Activated CD4-positive, CD25-positive, alpha-beta regulatory T cell treated with anti-CD3 and anti-CD28 coated beads, Interleukin-2, amount 50 U/mL, for 16 hours (primary cell): ENCODE measurements around the gene RPSA.
"Not testable (repeated sequence)": the region's sequence is repeated elsewhere in the genome, so short reads cannot be mapped to it uniquely, and the experiment has no call there.

ENCODE experiments used
- DNase-seq: peaks from one replicate; pipeline ENCODE4 v3.0.0-alpha.2; 2020; ENCODE audit warnings: low read depth, low spot score

Gene RPSA

DNA sequence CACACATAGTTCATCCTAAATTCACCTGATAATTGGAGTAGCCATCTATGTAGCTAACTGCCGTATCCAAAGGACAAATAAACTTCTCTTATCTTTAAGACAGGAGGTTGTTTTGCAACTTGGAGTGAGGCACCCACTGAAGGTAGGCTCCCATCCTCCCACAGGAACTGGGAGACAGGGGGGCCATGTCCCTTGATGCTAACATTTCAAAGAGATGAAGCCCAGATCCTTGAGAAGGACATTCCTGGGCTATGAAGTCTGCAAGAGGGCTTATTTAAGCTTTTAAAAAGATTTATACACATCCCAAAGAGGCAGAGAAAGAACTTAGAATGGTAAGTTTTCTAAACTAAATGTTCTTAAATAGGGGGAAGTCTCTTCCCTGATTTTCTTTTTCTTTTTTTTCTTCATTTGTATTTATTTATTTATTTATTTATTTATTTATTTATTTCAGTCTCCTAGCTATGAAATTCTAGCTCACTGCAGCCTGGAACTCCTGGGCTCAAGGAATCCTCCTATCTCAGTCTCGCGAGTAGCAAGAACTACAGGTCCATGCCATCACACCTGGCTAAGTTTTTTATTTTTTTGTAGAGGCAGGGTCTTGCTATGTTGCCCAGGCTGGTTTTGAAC, 48.2 kb downstream of the RPSA start:
- no peak for DNase-seq

DNA sequence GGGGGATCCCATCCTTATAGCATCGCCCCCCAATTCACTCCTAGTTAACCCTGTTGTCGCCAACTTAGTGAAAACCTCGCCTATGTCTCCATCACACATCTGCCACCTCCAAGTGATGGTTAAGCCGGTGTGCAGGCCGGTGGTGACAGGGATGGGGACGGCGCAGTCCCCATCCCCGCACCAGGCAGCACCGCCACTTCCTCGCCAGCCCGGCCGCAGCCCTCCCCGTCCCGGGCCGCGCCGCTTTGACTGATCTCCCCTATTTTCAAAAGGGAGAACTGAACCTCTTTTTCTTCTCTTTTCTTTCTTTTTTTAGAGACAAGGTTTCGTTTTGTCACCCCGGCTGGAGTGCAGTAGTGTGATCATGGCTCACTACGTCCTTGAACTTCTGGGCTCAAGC, 49.6 kb downstream of the RPSA start:
- DNase-seq: no peak

DNA sequence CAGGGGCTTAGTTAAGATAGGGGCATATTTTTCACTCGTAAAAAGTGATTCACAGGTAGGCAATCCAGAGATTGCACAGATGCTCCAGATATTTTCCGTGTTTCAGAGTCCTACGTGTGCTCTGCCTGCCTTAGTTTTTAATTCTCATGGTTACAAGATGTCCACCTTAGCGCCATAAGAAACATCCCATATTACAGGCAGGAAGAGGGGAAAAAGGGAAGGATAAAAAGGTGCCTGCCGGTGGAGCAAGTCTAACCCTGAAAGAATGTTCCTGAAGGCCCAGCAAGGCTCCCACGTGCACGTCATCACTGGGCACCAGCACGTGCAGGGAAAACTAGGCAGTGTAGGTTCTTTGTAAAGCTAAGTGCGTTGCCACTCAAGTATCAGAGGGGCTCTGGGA, 50.8 kb downstream of the RPSA start:
- DNase-seq: no peak

DNA sequence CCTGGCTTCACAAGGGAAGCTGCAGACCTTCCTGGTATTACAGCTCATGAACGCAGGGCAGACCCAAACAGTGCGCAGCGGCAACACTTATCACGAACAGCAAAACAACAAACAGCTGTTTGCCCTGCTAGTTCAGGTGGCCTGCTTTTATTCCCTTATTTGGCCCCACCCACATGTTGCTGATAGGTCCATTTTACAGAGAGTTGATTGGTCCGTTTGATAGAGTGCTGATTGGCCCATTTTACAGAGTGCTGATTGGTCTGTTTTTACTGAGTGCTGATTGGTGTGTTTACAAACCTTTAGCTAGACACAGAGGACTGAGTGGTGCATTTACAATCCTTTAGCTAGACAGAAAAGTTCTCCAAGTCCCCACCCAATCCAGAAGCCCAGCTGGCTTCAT, 52.1 kb downstream of the RPSA start:
- DNase-seq: not testable (repeated sequence)

DNA sequence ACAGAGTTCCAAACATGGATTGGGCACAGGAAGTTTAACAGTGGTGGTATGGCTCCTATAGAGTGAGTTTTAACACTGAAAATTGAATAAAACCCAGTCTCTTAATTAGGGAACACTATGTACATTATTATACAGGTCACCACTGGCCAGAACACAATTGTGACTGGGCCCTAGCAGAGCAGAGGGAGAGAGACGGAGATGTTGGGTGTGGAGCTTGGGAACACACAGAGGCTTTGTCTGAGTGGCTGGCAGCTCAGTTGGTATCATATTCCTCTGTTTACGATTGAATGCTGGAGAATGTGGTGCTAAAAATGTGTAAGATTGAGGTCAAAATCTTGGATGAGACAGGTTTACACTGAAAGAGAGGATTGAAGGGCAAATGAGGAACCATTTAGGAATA, 54.2 kb downstream of the RPSA start:
- no peak for DNase-seq
